Lower leg skin (tissue), 4 donors: ENCODE data around the gene ETNK1. TPM values are rescaled to one million over a fixed set of nuclear protein-coding genes. Genes with fewer than 3 reads are reported as not detected.

Source experiments
- DNase-seq, 2 donors: peaks; one replicate each; pipeline ENCODE4 v3.0.0-alpha.2; 2019; ENCODE audit warnings: low spot score in 2 of 2
- H3K4me3 ChIP-seq: fragments of 200-600 bp; sonication (generic); 2 replicates; pipeline ENCODE4 v1.5.1; 2017; ENCODE audit warnings: mild to moderate bottlenecking, low read depth; ENCODE audit not compliant: poor library complexity, severe bottlenecking
- POLR2A ChIP-seq, 2 donors: fragments of 450-650 bp; IDR thresholded peaks; one replicate each; pipeline ENCODE4 v1.6.1; 2016 to 2017; ENCODE audit warnings: antibody characterized with exemption in 2 of 2, mild to moderate bottlenecking in 1 of 2, moderate library complexity in 1 of 2
- WGBS, 2 donors: methylation state at CpG; one replicate each; pipeline ENCODE4 v1.1.5; 2018; 5-methylcytosine and 5-hydroxymethylcytosine counted together
- intact Hi-C: fragments of 100-400 bp; cut with DNase I; formaldehyde crosslinking; loops from one replicate; pipeline ENCODE4 v1.15.0; 2023; ENCODE audit warnings: low total_unique reads
- total RNA-seq, 4 donors: library from RNA; depleted of rRNA; stranded (reverse); fragments of >200 nt; gene quantifications; one replicate each; pipeline ENCODE4 v1.1.0, GENCODE V29; 2016
- TF ChIP-seq, protein P1 (sequence below), 3 donors: fragments of 450-650 bp; IDR thresholded peaks; one replicate each; pipeline ENCODE4 v1.5.1; 2016; ENCODE audit warnings: antibody characterized with exemption in 3 of 3, mild to moderate bottlenecking in 3 of 3, moderate library complexity in 2 of 3

The ETNK1 gene
- total RNA-seq, result 10 to 100 TPM; 21.1 to 35.1 (median 23.4) TPM

- DNase-seq, result peak; percentile 92 to 99
- peak within 1 kb of the TSS; percentile 76 for H3K4me3 ChIP-seq
- TF ChIP-seq, protein P1, sequence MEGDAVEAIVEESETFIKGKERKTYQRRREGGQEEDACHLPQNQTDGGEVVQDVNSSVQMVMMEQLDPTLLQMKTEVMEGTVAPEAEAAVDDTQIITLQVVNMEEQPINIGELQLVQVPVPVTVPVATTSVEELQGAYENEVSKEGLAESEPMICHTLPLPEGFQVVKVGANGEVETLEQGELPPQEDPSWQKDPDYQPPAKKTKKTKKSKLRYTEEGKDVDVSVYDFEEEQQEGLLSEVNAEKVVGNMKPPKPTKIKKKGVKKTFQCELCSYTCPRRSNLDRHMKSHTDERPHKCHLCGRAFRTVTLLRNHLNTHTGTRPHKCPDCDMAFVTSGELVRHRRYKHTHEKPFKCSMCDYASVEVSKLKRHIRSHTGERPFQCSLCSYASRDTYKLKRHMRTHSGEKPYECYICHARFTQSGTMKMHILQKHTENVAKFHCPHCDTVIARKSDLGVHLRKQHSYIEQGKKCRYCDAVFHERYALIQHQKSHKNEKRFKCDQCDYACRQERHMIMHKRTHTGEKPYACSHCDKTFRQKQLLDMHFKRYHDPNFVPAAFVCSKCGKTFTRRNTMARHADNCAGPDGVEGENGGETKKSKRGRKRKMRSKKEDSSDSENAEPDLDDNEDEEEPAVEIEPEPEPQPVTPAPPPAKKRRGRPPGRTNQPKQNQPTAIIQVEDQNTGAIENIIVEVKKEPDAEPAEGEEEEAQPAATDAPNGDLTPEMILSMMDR (IDR thresholded peaks at IDR 0.05), result no peak
- TF ChIP-seq POLR2A (IDR thresholded peaks at IDR 0.05), result peak in 1 of 2 donors; percentile 96
- intact Hi-C loops, result loop anchor here (5.0 kb wide), 1 partner anchor 83 kb away; the partner anchor contains the start of gene C2CD5
- 0% methylated on average over 15 to 30 of the region's 71 CpGs for WGBS, 2 donors
Observed at GRCh38 chr12:22624870-22625761, at the start of gene ETNK1. Gene ETNK1, plus strand, starts transcription at chr12:22625171. Its CDS starts 260 bp downstream, at chr12:22625431.

DNA sequence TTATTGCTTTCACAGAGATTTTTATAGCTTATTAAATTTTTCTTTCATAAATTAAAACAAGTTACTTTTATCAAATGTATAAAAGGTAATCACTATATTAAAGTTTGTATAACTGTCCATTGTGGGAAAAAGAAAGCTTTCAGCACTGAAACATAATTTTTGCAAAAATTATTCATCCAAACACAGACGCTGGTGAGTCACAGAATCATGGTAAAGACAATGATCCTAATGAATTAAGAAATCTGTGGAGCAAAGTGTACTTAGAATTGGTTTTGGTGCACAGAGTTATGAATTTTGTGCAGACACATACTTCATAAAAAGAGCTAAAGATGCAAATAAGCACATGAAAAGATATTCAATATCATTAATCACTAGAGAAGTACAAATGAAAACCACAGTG is 48.9 kb upstream of the ETNK1 start:
- no peak for TF ChIP-seq POLR2A (IDR thresholded peaks at IDR 0.05)
- TF ChIP-seq, protein P1 (IDR thresholded peaks at IDR 0.05), result no peak
- no peak overlapping the region for H3K4me3 ChIP-seq
- DNase-seq, result no peak
- intact Hi-C loops, result no loop called here
- WGBS, 2 donors, result 79 to 93% methylated on average over 1 of the region's 1 CpG

DNA sequence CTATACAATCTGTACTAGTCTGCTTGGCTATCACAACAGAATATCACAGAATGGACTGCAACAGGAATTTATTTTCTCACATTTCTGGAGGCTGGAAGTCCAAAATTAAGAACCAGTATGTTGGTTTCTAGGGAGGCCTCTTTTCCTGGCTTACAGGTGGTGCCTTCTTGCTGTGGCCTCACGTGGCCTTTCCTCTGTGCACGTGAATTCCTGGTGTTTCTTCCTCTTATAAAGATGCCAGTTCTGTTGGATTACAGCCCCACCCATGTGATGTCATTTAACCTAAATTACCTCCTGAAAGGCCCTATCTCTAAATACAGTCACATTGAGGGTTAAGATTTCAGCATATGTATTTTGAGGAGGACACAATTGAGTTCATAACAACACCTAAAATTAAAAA is 48.5 kb upstream of the ETNK1 start:
- no peak for TF ChIP-seq POLR2A (IDR thresholded peaks at IDR 0.05)
- TF ChIP-seq, protein P1 (IDR thresholded peaks at IDR 0.05), result no peak
- intact Hi-C loops, result no loop called here
- DNase-seq, result no peak
- WGBS, 2 donors, result 70 to 73% methylated on average over 2 of the region's 2 CpGs
- H3K4me3 ChIP-seq, result no peak overlapping the region

GRCh38 chr12:22577667-22578066 is 47.3 kb upstream of the ETNK1 start:
- TF ChIP-seq POLR2A (IDR thresholded peaks at IDR 0.05), result no peak
- TF ChIP-seq, protein P1 (IDR thresholded peaks at IDR 0.05), result no peak
- H3K4me3 ChIP-seq, result no peak overlapping the region
- intact Hi-C loops, result no loop called here
- DNase-seq, result no peak
- 39 to 50% methylated on average over 1 of the region's 1 CpG for WGBS, 2 donors

- H3K4me3 ChIP-seq, result no peak overlapping the region
- WGBS, 2 donors, result 89 to 92% methylated on average over 3 of the region's 3 CpGs
- no peak for DNase-seq
- intact Hi-C loops, result no loop called here
- TF ChIP-seq, protein P1 (IDR thresholded peaks at IDR 0.05), result no peak
- no peak for TF ChIP-seq POLR2A (IDR thresholded peaks at IDR 0.05)
Observed at GRCh38 chr12:22578328-22578727, 46.6 kb upstream of the ETNK1 start.
